ENCODE measurements around the gene HDGF.

HDGF gene

DNA sequence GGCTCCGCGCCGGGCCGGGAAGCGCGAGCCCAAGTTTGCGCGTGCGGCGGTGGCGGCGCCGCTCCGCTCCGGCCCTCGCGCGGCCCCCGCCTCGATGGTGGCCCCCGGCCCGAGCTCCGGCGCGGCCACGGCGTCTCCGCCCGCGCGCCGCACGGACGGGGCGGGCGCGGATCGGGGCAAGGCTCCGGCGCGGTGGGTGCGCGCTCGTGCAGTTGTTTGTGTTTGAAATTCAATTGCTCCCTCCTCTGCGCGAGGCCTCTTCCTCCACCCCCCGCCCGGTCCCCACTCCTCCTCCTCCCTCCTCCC lies at the start of gene HDGF:
HDGF (minus strand) TSS at position 225 of the 306 bp plus-strand sequence. CDS start 246 bp downstream, outside the sequence.
- no peak for FAIRE-seq

DNA sequence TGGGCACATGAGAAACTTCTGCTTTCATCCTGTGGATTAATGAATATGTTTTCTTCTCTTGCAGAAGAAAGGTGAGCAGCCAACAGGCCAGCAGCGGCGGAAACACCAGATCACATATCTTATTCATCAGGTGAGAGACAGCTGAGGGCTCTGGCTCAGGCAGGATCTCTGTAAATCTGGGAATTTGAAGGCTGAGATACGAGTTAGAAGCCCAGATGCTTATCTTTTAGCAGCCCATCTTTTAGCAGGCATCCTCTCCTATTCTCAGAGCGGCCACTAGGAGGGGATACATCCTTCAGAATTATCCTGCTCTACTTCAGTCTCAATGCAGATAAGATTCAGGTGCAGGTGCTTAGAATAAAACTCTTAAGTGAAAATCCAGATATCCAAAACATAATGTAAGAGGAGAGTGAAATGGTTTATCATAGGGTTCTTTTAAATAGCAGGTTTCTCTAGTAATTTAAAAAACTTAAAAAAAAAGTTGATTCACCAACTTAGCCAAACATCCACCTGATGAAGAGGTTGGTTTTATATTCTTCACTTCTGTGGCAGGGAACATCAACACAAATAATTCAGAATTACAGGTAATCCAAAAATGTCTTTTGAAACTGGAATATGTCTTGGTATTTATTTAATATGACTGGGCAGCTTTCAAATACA lies 45.9 kb upstream of the HDGF start:
- FAIRE-seq: no peak

- FAIRE-seq: no peak
Measured at GRCh38 chr1:156796340-156797097, 45.0 kb upstream of the HDGF start.

DNA sequence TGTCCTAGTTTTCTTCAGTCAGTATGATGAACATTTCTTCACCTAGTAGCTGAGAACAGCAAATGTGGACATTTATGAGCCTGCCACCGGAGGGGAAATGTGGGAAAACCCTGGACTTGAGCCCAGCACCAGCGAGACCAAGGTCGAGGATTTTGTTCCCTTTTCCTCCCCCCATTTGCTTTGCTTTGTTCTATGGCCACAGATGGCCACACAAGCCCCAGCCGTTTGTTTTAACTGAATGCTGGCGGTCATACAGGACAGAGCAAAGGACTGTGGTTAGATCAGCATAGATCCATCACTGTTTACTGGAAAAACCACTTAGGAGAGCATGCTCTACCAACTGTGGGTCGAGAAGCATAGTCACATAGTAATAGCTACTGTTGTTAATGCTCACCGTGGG lies 44.3 kb upstream of the HDGF start:
- FAIRE-seq: no peak

DNA sequence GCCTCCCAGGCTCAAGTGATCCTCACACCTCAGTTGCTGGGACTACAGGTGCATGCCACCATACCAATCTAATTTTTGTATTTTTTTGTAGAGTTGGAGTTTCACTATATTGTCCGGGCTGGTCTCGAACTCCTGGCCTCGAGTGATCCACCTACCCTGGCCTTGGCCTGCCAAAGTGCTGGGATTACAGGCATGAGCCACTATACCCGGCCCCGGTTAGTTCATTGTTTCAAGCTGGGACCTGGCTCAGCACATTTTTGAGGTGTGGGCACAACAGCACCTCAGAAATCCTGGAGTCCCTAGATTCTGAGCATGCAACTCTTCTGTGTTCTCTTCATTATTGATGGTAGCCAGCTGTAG lies 43.9 kb upstream of the HDGF start:
- no peak for FAIRE-seq

DNA sequence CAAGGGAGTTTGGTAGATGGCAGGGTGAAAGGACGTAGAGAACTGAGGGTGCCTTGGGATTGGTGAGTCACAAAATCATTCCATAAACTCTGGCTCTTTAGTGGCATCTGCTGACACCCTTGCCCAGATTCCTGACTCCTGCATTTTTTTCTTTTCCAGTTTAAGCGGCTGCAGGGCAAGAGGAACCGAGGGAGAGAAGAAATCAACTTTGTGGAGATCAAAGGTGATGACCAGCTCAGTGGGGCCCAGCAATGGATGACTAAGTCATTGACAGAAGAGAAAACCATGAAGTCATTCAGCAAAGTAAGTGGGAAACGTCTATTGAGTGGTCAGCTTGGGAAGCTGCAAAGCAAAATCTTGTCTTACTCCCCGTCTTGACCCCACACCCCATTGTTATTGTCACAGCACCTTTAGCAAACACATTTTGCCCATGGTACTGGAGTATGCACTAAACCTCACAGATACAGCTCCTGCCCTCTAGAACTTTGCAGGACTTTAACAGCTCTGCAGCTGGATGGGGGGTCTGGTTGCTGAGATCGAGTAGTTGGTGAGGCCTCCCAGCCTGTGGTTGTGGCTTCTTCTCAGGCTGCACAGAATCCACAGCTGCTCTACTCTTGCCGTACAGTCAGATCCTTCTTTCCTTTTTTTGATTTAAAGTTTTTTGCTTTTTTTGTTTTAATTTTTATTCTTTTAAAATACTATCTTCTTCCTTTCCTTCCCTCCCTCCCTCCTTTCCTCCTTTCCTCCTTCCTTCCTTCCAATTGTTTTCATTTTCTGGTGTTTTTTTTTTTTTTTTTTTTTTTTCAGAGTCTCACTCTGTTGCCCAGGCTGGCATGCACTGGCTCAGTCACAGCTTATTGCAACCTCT lies 43.3 kb upstream of the HDGF start:
- FAIRE-seq: no peak

GRCh38 chr1:156789621-156790318 lies 38.3 kb upstream of the HDGF start:
- FAIRE-seq: no peak

GRCh38 chr1:156788136-156788535 lies 36.7 kb upstream of the HDGF start:
- FAIRE-seq: no peak

DNA sequence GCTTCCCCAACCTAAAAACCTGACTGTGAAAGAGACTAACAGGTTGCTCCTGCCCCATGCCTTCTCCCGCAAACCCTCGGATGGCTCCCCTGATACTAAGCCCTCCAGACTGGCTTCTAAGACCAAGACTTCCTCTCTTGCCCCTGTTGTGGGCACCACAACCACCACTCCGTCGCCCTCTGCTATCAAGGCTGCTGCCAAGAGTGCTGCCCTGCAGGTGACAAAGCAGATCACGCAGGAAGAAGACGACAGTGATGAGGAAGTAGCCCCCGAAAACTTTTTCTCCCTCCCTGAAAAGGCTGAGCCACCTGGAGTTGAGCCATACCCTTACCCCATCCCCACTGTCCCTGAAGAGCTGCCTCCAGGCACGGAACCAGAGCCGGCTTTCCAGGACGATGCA lies 35.2 kb upstream of the HDGF start:
- no peak for FAIRE-seq

DNA sequence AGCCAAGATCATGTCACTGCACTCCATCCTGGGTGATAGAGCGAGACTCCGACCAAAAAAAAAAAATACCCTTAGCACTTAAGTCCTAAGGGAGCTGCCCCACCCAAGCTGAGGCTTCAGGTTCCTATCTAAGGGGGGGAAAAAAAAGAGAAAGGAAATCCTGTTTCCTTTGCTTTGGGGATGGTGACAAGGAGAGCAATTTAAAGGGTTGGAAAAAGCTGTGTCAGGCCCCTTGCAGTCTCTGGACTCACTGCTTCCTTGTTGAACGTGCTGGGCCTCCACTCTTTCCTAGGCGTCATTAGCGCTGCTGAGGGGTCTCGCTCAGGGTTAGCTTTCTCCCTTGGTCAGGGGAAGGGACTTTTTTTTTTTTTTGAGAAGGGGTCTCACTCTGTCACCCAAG lies 34.0 kb upstream of the HDGF start:
- FAIRE-seq: no peak

- no peak for FAIRE-seq
Measured at GRCh38 chr1:156781585-156782186, 30.2 kb upstream of the HDGF start.

GRCh38 chr1:156777573-156777972 lies 26.1 kb upstream of the HDGF start:
- FAIRE-seq: no peak

DNA sequence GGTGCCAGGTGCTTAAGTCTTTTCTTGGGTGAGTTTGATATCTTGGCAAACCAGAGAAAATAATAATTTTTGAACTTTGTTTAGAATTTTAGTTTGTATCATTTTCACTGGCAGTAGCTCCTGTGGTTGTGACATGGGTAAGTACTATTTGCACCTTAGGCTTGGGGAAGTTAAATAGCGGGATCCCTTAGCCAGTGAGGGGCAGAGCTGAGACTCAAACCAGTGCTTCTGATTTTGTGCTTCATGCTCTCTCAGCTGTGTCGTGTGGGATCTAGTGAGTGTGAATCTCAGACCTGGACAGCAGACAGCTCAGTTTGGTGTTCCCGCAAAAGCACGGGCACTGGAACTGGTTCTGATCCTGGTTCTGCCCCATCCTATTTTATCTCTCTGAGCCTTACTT lies 25.5 kb upstream of the HDGF start:
- no peak for FAIRE-seq

DNA sequence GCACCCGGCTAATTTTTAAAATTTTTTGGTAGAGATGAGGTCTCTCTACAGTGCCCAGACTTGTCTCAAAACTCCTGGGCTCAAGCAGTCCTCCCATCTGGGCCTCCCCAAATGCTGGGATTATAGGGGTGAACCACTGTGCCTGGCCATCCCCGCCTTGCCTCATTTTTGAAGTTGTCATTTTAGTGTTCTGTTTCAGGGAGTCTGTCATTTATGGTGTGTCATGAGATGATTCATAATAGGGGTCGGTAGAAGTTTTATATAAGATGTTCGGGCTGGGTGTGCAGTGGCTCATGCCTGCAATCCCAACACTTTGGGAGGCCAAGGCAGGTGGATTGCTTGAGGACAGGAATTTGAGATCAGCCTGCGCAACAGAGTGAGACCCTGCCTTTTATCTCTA lies 24.3 kb upstream of the HDGF start:
- FAIRE-seq: no peak

- no peak for FAIRE-seq
Measured at GRCh38 chr1:156773607-156774006, 22.1 kb upstream of the HDGF start.

GRCh38 chr1:156772728-156773497 lies 21.4 kb upstream of the HDGF start:
- FAIRE-seq: no peak

DNA sequence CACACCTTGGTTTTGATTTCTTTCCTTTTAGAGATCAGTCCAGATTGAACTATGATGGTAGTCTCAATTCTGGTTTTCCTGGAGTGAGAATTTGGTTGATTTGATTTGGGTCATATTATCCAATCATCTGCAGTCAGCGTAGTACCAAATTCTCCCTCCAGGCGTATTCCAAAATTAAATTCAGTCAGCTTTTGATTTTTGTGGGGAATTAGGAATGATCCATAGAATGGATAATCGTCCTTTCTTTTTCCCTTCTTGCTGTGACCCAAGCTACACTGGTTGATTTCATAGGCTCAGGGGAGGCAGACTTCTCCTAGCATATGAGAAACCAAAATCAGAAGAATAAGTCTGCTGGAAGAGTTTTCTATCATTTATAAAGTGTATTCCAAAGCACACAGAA lies 20.7 kb upstream of the HDGF start:
- FAIRE-seq: no peak

DNA sequence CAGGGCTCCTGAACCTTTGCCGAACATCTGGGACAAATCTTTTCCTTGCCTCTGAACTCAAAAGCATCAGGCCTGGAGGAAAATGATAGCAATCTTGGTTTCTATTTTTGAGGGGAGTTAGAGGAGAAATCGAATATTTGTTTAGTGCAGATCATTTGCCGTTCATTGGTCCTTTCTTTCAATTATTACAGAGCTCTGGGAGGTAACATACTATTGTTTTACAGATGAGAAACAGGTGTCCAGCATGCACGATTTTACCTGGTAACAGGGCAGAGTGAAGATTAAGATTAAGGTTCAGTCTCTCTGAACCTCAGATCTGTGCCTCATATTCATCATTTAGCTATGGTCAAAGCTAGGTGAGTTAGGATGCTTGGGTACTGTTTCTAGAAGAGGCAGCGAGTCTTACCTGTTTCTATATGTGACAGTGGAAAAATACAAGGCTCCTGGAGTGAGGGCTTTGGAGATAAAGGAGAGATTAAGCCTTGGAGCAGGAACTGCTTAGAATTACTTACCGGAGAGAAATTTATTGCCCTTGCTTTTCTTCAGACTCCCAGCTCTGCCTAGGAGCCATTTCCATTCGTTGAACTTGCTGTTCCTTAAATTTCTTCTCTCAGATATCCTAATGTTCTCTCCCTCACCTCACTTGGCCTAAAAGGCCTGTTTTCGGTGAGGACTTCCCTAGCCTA lies 17.3 kb upstream of the HDGF start:
- no peak for FAIRE-seq

DNA sequence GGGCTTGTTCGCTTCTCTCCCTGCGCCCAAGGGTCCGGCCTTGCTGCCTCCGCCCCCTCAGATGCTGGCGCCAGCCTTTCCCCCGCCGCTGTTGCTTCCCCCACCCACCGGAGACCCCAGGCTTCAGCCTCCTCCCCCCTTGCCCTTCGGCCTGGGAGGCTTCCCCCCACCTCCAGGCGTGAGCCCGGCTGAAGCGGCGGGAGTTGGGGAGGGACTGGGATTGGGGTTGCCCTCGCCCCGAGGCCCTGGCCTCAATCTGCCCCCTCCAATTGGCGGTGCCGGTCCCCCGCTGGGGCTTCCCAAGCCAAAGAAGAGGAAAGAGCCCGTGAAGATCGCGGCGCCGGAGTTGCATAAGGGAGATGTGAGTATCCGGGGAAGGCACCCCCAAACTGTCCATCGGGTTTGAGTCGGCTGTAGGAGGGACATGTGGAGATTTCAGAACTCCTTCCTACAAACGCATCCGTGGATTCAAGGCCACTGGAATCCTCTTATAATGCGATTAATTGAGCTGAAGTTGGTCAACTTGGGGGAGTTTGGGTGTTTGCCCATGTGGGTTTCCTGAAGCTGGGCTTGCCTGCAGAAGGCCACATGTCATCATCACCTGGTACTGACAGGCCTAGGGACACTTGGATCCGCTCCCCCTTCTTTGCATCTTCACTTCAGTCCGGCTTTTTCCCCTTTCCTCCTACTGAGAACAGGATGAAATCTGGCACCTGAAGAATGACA lies 16.6 kb upstream of the HDGF start:
- no peak for FAIRE-seq

DNA sequence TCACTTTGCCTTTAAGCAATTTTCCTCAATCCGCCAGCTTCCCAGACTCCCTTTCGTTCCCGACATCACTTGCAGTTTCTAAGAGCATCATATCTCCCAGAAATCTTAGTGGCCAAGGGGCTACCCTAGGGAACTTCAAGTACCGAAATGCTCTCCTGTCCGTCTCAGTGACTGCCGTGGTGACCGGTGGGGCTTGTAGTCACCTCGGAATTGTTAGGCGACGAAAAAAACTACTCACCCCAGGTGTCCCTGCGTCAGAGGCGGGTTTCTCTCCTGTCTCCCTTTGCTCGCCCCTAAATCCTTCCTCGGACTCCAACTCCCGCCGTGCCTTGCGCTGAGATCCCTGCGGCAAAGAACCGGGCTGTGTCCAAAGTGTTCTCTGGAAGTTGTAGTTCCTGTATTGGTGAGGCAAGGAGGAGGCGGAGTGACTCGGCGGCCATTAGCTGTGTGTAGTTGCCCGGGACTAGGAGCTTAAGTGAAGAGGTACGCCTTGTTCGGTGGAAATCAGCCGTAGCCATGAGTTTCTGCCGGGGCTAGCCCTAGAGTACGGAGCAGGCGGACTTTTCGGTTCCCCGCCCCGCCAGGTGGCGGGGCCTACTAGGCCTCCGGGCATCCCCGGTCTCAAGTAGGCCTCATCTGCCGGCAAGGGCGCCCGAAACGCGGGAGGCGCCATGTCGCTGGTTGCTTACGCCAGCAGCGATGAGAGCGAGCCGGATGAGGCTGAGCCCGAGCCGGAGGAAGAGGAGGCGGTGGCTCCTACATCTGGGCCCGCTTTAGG lies 15.8 kb upstream of the HDGF start, which contains the start of gene PRCC:
PRCC (plus strand) TSS at position 435 of the 778 bp plus-strand sequence; CDS start at position 672, 237 bp downstream.
- FAIRE-seq: peak; percentile 80

All from colon (tissue), 2 donors.